H1 (cell line): ENCODE measurements around the gene BRPF1. TPM values are rescaled to one million over a fixed set of nuclear protein-coding genes. Genes with fewer than 3 reads are reported as not detected.

ENCODE experiments used
- BRCA1 ChIP-seq: IDR thresholded peaks from 2 replicates; pipeline ENCODE4 v1.6.1; 2012; ENCODE audit warnings: low read depth, low read length, improper control_type of control experiment
- PHF8 ChIP-seq: fragments of 200-600 bp; sonication (generic); conservative IDR thresholded peaks from 2 replicates; pipeline ENCODE4 v1.7.1; 2012; ENCODE audit warnings: low read depth, mild to moderate bottlenecking, inconsistent platforms, low read length, moderate library complexity
- RAD21 ChIP-seq, 2 experiments: IDR thresholded peaks in 1 of 2; conservative IDR thresholded peaks in 1 of 2; 2 replicates each; pipeline ENCODE4 v1.6.1; 2011; ENCODE audit warnings: low read depth in 2 of 2, low read length in 2 of 2, improper control_type of control experiment in 1 of 2, inconsistent platforms in 1 of 2, mild to moderate bottlenecking in 1 of 2, moderate library complexity in 1 of 2
- RNF2 ChIP-seq: fragments of 200-900, 300-1000 bp; sonication (generic); IDR thresholded peaks from 2 replicates; pipeline ENCODE4 v1.7.1; 2016; ENCODE audit warnings: borderline replicate concordance, low read depth, mild to moderate bottlenecking, antibody characterized with exemption, low read length; ENCODE audit not compliant: poor library complexity, severe bottlenecking; ENCODE audit errors: missing control alignments
- SUZ12 ChIP-seq: fragments of 200-600 bp; sonication (generic); IDR thresholded peaks from 2 replicates; pipeline ENCODE4 v1.6.1; 2012; ENCODE audit warnings: mild to moderate bottlenecking, inconsistent platforms, low read length, moderate library complexity, mixed read lengths
- TCF12 ChIP-seq: IDR thresholded peaks from 2 replicates; pipeline ENCODE4 v1.6.1; 2011; ENCODE audit warnings: low read depth, mild to moderate bottlenecking, low read length
- polyA plus RNA-seq, 7 experiments: library from polyadenylated mRNA; depleted of rRNA in 3 of 7; stranded (reverse) in 5 of 7; unstranded in 2 of 7; fragments of >200 nt in 5 of 7; fragments of 200-250 nt in 2 of 7; gene quantifications; 1 replicate in 5 of 7; 2 replicates in 1 of 7; 4 replicates in 1 of 7; pipeline versions ENCODE4 v1.2.1 to v1.2.3, GENCODE V29; 2011 to 2013; ENCODE audit warnings: missing spikeins in 2 of 7, mixed read lengths in 2 of 7
- total RNA-seq: library from RNA; stranded (reverse); fragmentation: NEBNext Ultra II Directional; extraction: Animal tissue kit (Norgen Biotek cat#: 25700); gene quantifications from 2 replicates; pipeline ENCODE4 v1.2.1, GENCODE V29; 2021
- TF ChIP-seq, protein P1 (sequence below): IDR thresholded peaks from 2 replicates; pipeline ENCODE4 v1.6.1; 2011; ENCODE audit warnings: low read depth, mild to moderate bottlenecking, low read length; ENCODE audit not compliant: insufficient read depth

Gene BRPF1
- total and polyA plus RNA-seq, 2 of the 8 experiments (the other 6 are each of a cell fraction or from before 2014, with no cell fraction given) = 11.3 to 21.7 TPM

- no peak for TF ChIP-seq TCF12
- no peak for TF ChIP-seq SUZ12
- TF ChIP-seq, protein P1, sequence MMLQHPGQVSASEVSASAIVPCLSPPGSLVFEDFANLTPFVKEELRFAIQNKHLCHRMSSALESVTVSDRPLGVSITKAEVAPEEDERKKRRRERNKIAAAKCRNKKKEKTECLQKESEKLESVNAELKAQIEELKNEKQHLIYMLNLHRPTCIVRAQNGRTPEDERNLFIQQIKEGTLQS = no peak
- no peak for TF ChIP-seq RNF2
- no peak for TF ChIP-seq PHF8
- no peak for TF ChIP-seq RAD21 (IDR thresholded peaks at IDR 0.05 in 1 of 2, conservative IDR thresholded peaks at IDR 0.05 in 1 of 2; ENCODE audit: low read depth in 2 of 2, low read length in 2 of 2)
- no peak for TF ChIP-seq BRCA1
These were observed 31.3 kb downstream of the BRPF1 start (continued) for GRCh38 chr3:9762871-9763270.
